ENCODE results near the gene CUL5. TPM values are rescaled to one million over a fixed set of nuclear protein-coding genes. Genes with fewer than 3 reads are reported as not detected.

The CUL5 gene
- total RNA-seq, 1 experiment from 2014 or later = 37.0 TPM

DNA sequence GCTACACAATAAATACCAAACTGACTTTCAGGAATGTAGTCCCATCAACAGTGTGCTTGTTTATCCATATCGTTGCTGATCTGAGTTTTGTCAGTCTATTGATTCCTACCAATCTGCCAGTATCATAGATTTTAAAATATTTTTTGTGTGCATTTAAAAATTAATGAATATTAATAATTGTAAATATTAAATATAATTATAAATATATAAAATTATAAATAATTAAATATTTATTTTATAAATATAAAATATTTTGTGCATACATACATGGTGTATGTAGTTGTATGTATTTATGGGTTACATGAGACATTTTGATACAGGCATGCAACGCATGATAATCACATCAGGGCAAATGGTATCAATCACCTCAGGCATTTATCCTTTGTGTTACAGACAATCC, 53.6 kb downstream of the CUL5 start:
- Histone ChIP-seq H4K20me1 (ENCODE audit: low read length) (no peaks in the 10 kb centered on the region), H3K27ac (ENCODE audit: low read length) (no peak overlapping the region), H3K27me3 (ENCODE audit: low read length) (no peaks in the 10 kb centered on the region), H3K9me3 (ENCODE audit: low read length) (no peaks in the 10 kb centered on the region), H3K36me3 (ENCODE audit: low read depth, low read length) (peaks cover 26% of the 10 kb centered on the region; the same call in 1 of the 2 replicates), H3K4me2 (ENCODE audit: low read length) (no peak overlapping the region), H3K79me2 (ENCODE audit: low read length) (no peaks in the 10 kb centered on the region), H3K9ac (ENCODE audit: low read length) (no peak overlapping the region), H3K4me1 (ENCODE audit: insufficient read depth, low read length) (no peaks in the 10 kb centered on the region), H3K4me3 (ENCODE audit: low read length) (no peak overlapping the region), H3K9me2 (replicated peaks; ENCODE audit: low read length) (no peaks in the 10 kb centered on the region), H2AFZ (ENCODE audit: low read length) (no peak overlapping the region), H3F3A (ENCODE audit: low read length, unreplicated experiment) (no peaks in the 10 kb centered on the region)
- BruUV-seq (replicated peaks) = no TSS peak
- ATAC-seq = no peak
- intact Hi-C loops (cut with micrococcal nuclease) = no loop called here
- POLR2A ChIA-PET (ENCODE audit: unreplicated experiment) = no interaction called here
- no peak for DNase-seq
- CTCF ChIA-PET = no interaction called here
- no peak for TF ChIP-seq EZH2phosphoT487 (IDR thresholded peaks at IDR 0.05; ENCODE audit: borderline replicate concordance, low read length)
- TF ChIP-seq EZH2 (IDR thresholded peaks at IDR 0.05; ENCODE audit: low read length, unreplicated experiment) = no peak
- TF ChIP-seq, protein P1, sequence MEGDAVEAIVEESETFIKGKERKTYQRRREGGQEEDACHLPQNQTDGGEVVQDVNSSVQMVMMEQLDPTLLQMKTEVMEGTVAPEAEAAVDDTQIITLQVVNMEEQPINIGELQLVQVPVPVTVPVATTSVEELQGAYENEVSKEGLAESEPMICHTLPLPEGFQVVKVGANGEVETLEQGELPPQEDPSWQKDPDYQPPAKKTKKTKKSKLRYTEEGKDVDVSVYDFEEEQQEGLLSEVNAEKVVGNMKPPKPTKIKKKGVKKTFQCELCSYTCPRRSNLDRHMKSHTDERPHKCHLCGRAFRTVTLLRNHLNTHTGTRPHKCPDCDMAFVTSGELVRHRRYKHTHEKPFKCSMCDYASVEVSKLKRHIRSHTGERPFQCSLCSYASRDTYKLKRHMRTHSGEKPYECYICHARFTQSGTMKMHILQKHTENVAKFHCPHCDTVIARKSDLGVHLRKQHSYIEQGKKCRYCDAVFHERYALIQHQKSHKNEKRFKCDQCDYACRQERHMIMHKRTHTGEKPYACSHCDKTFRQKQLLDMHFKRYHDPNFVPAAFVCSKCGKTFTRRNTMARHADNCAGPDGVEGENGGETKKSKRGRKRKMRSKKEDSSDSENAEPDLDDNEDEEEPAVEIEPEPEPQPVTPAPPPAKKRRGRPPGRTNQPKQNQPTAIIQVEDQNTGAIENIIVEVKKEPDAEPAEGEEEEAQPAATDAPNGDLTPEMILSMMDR (conservative IDR thresholded peaks at IDR 0.05; ENCODE audit: low read depth, low read length) = no peak

DNA sequence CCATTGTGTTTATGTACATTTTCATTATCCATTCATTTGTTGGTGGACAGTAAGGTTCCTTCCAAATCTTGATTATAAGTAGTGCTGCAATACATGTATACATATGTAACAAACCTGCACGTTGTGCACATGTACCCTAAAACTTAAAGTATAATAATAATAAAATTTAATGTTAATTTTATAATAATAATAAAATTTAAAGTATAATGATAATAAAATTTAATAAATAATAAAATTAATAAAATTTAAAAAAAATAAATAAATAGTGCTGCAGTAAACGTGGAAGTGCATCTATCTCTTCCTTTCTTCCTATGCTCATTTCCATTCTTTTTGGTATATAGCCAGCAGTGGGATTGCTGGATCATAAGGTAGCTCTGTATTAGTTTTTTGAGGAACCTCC, 54.7 kb downstream of the CUL5 start:
- no TSS peak for BruUV-seq (replicated peaks)
- Histone ChIP-seq H3F3A (ENCODE audit: low read length, unreplicated experiment) (no peaks in the 10 kb centered on the region), H4K20me1 (ENCODE audit: low read length) (no peaks in the 10 kb centered on the region), H3K27me3 (ENCODE audit: low read length) (no peaks in the 10 kb centered on the region), H3K79me2 (ENCODE audit: low read length) (no peaks in the 10 kb centered on the region), H3K4me1 (ENCODE audit: insufficient read depth, low read length) (no peaks in the 10 kb centered on the region), H3K9me2 (replicated peaks; ENCODE audit: low read length) (no peaks in the 10 kb centered on the region), H3K36me3 (ENCODE audit: low read depth, low read length) (peaks cover 25% of the 10 kb centered on the region; the same call in 1 of the 2 replicates), H3K27ac (ENCODE audit: low read length) (no peak overlapping the region), H3K4me2 (ENCODE audit: low read length) (no peak overlapping the region), H3K9me3 (ENCODE audit: low read length) (no peaks in the 10 kb centered on the region), H3K4me3 (ENCODE audit: low read length) (no peak overlapping the region), H2AFZ (ENCODE audit: low read length) (no peak overlapping the region), H3K9ac (ENCODE audit: low read length) (no peak overlapping the region)
- intact Hi-C loops (cut with micrococcal nuclease) = no loop called here
- TF ChIP-seq, protein P1 (conservative IDR thresholded peaks at IDR 0.05; ENCODE audit: low read depth, low read length) = no peak
- TF ChIP-seq EZH2 (IDR thresholded peaks at IDR 0.05; ENCODE audit: low read length, unreplicated experiment) = no peak
- TF ChIP-seq EZH2phosphoT487 (IDR thresholded peaks at IDR 0.05; ENCODE audit: borderline replicate concordance, low read length) = no peak
- ChIA-PET CTCF (no interaction called here), POLR2A (ENCODE audit: unreplicated experiment) (no interaction called here)
- no peak for DNase-seq
- ATAC-seq = no peak

DNA sequence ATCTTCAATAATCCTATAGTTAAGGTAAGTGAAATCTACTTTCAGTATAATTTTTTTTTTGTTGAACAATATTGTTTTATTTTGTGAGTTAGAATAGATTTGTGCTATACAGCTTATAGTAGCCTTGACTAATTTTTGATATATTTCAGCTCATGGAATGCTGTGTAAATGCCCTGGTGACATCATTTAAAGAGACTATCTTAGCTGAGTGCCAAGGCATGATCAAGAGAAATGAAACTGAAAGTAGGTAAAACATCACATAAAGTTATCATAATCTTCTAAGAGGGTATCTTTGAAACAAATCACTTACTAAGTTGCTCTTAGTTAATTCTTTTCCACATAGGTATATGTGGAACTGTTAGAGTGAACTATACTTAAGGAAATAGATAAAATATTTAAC, 61.2 kb downstream of the CUL5 start:
- no TSS peak for BruUV-seq (replicated peaks)
- no peaks in the 10 kb centered on the region for H4K20me1 ChIP-seq (ENCODE audit: low read length)
- no peaks in the 10 kb centered on the region for H3F3A ChIP-seq (ENCODE audit: low read length, unreplicated experiment)
- H3K4me3 ChIP-seq (ENCODE audit: low read length) = no peak overlapping the region
- H3K9me3 ChIP-seq (ENCODE audit: low read length) = no peaks in the 10 kb centered on the region
- no peaks in the 10 kb centered on the region for H3K79me2 ChIP-seq (ENCODE audit: low read length)
- no peaks in the 10 kb centered on the region for H3K4me1 ChIP-seq (ENCODE audit: insufficient read depth, low read length)
- no peaks in the 10 kb centered on the region for H3K27me3 ChIP-seq (ENCODE audit: low read length)
- ATAC-seq = peak; percentile 55; the same call in 1 of the 2 replicates
- CTCF ChIA-PET = no interaction called here
- peaks cover 19% of the 10 kb centered on the region; the same call in 1 of the 2 replicates for H3K36me3 ChIP-seq (ENCODE audit: low read depth, low read length)
- H3K4me2 ChIP-seq (ENCODE audit: low read length) = no peak overlapping the region
- H3K9me2 ChIP-seq (replicated peaks; ENCODE audit: low read length) = no peaks in the 10 kb centered on the region
- intact Hi-C loops (cut with micrococcal nuclease) = no loop called here
- H2AFZ ChIP-seq (ENCODE audit: low read length) = no peak overlapping the region
- no peak overlapping the region for H3K9ac ChIP-seq (ENCODE audit: low read length)
- no peak for DNase-seq
- TF ChIP-seq, protein P1 (conservative IDR thresholded peaks at IDR 0.05; ENCODE audit: low read depth, low read length) = no peak
- TF ChIP-seq EZH2 (IDR thresholded peaks at IDR 0.05; ENCODE audit: low read length, unreplicated experiment) (no peak), EZH2phosphoT487 (IDR thresholded peaks at IDR 0.05; ENCODE audit: borderline replicate concordance, low read length) (no peak)
- POLR2A ChIA-PET (ENCODE audit: unreplicated experiment) = no interaction called here
- H3K27ac ChIP-seq (ENCODE audit: low read length) = no peak overlapping the region

Measured in PC-3 (cell line).